ENCODE data around the gene SYNJ2.

The SYNJ2 gene

GRCh38 chr6:158064725-158065251, 83.1 kb downstream of the SYNJ2 start:
- DNase-seq, result no peak

GRCh38 chr6:158066136-158066781, 84.6 kb downstream of the SYNJ2 start:
- DNase-seq, result no peak

- no peak for DNase-seq
Measured at GRCh38 chr6:158067436-158068015, 85.9 kb downstream of the SYNJ2 start.

- no peak for DNase-seq
Measured at GRCh38 chr6:158068156-158068892, 86.7 kb downstream of the SYNJ2 start.

GRCh38 chr6:158068893-158069799, 87.5 kb downstream of the SYNJ2 start:
- peak; percentile 31 for DNase-seq

- DNase-seq, result no peak
Measured at GRCh38 chr6:158069800-158070195, 88.1 kb downstream of the SYNJ2 start.

GRCh38 chr6:158070513-158070912, 88.8 kb downstream of the SYNJ2 start:
- DNase-seq, result no peak

- DNase-seq, result no peak
Measured at GRCh38 chr6:158071121-158072082, 89.7 kb downstream of the SYNJ2 start.

- peak; percentile 58 for DNase-seq
Measured at GRCh38 chr6:158072083-158072721, 90.5 kb downstream of the SYNJ2 start.

GRCh38 chr6:158073776-158074175, 92.1 kb downstream of the SYNJ2 start:
- no peak for DNase-seq

- no peak for DNase-seq
Measured at GRCh38 chr6:158076548-158076947, 94.9 kb downstream of the SYNJ2 start.

- DNase-seq, result no peak
Measured at GRCh38 chr6:158077676-158078075, 96.0 kb downstream of the SYNJ2 start.

- DNase-seq, result no peak
Measured at GRCh38 chr6:158078320-158078719, 96.7 kb downstream of the SYNJ2 start.

GRCh38 chr6:158080849-158081656, 99.4 kb downstream of the SYNJ2 start:
- DNase-seq, result no peak

- DNase-seq, result peak; percentile 64
Measured at GRCh38 chr6:158081657-158081935, 99.9 kb downstream of the SYNJ2 start.

GRCh38 chr6:158083455-158084325, 102.0 kb downstream of the SYNJ2 start:
- DNase-seq, result no peak

- no peak for DNase-seq
Measured at GRCh38 chr6:158085261-158086053, 103.8 kb downstream of the SYNJ2 start.

GRCh38 chr6:158086054-158086503, 104.4 kb downstream of the SYNJ2 start:
- DNase-seq, result no peak
